GM20000 (cell line): Measurements from ENCODE around the gene ZNF200.

Experiments used
- DNase-seq: peaks from one replicate; pipeline ENCODE4 v3.0.0; 2012; ENCODE audit warnings: low spot score
- TF ChIP-seq, protein P1 (sequence below): IDR thresholded peaks from 2 replicates; pipeline ENCODE4 v1.5.1; 2012; ENCODE audit warnings: mild to moderate bottlenecking, control low read depth; ENCODE audit errors: extremely low read depth, missing control alignments

ZNF200 gene

DNA sequence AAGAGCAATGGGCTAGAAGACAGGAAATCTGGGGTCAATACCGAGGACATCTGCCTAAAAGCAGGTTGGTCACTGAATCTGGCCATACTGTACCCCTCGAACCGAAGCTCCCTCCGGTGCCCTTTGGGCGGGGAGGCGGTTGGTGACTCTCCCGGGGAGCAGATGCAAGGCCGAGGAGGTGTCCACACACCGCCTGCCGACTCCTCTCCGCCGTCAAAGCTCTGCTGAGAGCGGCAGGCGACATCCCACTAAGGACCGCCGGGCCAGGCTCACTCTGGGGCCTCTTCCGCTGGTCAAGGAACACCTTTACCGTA lies 458 bp downstream of the ZNF200 start:
- TF ChIP-seq, protein P1, sequence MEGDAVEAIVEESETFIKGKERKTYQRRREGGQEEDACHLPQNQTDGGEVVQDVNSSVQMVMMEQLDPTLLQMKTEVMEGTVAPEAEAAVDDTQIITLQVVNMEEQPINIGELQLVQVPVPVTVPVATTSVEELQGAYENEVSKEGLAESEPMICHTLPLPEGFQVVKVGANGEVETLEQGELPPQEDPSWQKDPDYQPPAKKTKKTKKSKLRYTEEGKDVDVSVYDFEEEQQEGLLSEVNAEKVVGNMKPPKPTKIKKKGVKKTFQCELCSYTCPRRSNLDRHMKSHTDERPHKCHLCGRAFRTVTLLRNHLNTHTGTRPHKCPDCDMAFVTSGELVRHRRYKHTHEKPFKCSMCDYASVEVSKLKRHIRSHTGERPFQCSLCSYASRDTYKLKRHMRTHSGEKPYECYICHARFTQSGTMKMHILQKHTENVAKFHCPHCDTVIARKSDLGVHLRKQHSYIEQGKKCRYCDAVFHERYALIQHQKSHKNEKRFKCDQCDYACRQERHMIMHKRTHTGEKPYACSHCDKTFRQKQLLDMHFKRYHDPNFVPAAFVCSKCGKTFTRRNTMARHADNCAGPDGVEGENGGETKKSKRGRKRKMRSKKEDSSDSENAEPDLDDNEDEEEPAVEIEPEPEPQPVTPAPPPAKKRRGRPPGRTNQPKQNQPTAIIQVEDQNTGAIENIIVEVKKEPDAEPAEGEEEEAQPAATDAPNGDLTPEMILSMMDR, result no peak
- DNase-seq, result no peak

DNA sequence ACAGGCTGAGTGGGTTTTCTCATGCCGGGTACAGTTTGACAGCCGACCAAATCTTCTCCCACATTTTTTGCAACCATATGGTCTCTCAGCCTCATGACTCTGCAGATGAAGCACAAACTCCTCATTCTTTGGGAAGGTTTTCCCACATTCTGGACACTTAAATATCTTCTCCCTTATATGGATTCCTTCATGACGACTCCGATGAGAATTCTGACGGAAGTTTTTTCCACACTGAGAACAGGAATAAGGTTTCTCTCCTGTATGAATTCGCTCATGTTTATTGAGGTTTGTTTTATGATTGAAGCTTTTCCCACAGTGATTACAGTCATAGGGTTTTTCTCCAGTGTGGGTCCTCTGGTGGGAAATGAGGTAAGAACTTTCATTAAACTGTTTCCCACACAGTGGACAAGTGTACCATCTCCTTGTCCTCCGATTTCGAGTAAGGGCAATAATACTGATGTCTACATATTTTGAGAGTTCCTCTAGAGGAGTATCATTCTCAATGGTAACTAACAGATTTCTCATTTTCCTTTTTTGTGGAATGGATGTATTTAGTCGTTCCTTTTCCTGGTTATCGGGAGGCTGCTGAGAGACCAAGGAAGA lies 10.9 kb downstream of the ZNF200 start:
- TF ChIP-seq, protein P1, result no peak
- DNase-seq, result no peak

DNA sequence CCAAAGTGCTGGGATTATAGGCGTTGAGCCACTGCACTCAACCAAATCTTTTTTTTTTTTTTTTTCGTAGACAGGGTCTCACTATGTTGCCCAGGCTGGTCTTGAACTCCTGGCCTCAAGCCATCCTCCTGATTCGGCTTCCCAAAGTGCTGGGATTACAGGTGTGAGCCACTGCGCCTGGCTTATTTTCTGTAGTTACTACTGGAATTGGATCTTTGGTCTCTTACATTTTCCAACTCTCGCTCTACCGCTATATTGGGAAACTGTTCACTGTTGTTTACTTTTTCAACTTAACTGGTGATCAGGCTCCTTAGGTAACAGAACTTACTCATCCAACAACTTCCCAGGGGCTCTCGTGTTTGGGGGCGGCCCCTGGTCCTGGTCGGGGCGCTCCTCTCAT lies 14.1 kb downstream of the ZNF200 start:
- no peak for DNase-seq
- TF ChIP-seq, protein P1, result no peak

DNA sequence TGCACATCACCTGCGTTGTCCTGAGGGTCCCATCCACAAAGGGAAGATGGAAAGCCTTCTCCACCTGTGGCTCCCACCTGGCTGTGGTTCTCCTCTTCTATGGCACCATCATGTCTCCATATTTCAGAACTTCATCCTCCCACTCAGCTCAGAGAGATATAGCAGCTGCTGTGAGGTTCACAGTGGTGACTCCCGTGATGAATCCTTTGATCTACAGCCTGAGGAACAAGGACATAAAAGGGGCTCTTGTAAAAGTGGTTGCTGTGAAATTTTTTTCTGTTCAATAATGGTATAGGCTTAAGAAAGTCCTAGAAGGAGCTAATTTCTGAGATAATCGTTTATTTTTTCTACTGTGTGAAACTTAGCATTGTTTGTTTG lies 18.7 kb downstream of the ZNF200 start:
- no peak for DNase-seq
- TF ChIP-seq, protein P1, result no peak

DNA sequence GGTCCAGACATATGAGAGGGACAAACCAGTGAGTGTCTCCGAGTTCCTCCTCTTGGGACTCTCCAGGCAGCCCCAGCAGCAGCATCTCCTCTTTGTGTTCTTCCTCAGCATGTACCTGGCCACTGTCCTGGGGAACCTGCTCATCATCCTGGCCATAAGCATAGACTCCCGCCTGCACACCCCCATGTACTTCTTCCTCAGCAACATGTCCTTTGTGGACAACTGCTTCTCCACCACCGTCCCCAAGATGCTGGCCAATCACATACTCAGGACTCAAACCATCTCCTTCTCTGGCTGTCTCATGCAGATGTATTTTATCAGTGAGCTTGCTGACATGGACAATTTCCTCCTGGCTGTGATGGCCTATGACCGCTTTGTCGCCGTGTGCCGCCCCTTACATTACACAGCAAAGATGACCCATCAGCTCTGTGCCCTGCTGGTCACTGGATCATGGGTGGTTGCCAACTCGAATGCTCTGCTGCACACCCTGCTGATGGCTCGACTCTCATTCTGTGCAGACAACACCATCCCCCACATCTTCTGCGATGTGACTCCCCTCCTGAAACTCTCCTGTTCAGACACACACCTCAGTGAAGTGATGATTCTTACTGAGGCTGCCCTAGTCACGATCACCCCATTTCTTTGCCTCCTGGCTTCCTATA lies 19.2 kb downstream of the ZNF200 start:
- TF ChIP-seq, protein P1, result no peak
- no peak for DNase-seq

DNA sequence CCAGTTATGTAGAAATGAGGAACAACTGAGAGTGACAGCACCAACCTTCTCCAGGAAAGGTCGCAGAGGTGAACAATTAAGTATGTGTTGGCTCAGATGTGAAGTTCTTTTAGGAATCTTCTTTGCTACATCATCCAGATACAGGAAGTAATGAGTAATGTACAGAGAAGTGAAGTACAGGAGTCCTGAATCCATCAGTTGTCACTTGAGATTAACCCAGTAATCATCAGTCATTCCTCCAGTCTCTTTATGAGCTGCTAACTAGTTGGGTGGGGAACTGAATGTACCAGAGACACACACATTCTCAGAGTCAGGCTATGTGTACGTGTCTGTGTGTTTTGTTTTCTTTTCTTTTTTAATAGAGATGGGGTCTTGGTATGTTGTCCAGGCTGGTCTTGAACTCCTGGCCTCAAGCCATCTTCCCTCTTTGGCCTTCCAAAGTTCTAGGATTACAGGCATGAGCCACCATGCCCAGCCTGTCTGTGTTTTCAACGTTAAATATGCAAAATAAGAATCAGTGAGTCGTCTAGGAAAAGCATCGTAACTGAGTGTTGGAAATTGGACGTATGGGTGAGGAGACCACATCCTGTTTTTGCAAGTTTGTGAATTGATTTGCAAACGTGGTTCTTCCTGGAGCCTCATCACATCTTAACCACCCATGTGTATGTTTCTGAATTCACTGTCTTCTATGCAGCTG lies 19.9 kb downstream of the ZNF200 start:
- TF ChIP-seq, protein P1, result no peak
- DNase-seq, result no peak

DNA sequence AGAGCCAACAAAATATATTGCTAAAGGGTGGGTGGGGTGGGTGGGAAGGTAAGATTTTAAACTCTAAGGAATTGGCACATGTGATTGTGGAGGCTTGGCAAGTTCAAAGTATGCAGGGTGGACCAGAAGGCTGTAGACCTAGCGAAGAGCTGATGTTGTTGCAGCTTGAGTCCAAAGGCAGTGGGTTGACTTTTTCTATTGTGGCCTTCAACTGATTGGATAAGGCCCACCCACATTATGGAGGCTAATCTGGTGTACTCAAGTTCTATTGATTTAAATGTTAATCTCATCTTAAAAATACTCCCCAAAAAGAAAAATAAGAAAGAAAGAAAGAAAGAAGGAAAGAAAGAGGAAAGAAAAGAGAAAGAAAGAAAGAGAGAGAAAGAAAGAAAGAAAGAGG lies 22.4 kb downstream of the ZNF200 start:
- no peak for DNase-seq
- TF ChIP-seq, protein P1, result no peak
